ENCODE data around the gene AP2A1.
A peak's percentile ranks its signal among the peaks of the same experiment; 100 is the strongest.

Gene AP2A1

GRCh38 chr19:49838885-49839588 is 72.2 kb downstream of the AP2A1 start:
- Mint-ChIP-seq H3K27me3 (ENCODE audit: low read depth, poor library complexity) (peaks cover 8% of the 10 kb centered on the region), H3K9me3 (no peaks in the 10 kb centered on the region), H3K4me1 (peaks cover 20% of the 10 kb centered on the region), H3K36me3 (ENCODE audit: low read depth) (peaks cover 53% of the 10 kb centered on the region), H3K27ac (peak overlapping the region; percentile 59), H3K4me3 (no peak overlapping the region)
- TF ChIP-seq CTCF (IDR thresholded peaks at IDR 0.05) = no peak
- DNase-seq = no peak

- Mint-ChIP-seq H3K36me3 (ENCODE audit: low read depth) (peaks cover 53% of the 10 kb centered on the region), H3K4me3 (no peak overlapping the region), H3K27ac (no peak overlapping the region), H3K4me1 (peaks cover 17% of the 10 kb centered on the region), H3K27me3 (ENCODE audit: low read depth, poor library complexity) (peaks cover 8% of the 10 kb centered on the region), H3K9me3 (no peaks in the 10 kb centered on the region)
- no peak for TF ChIP-seq CTCF (IDR thresholded peaks at IDR 0.05)
- DNase-seq = no peak
Observed at GRCh38 chr19:49839713-49840112, 72.9 kb downstream of the AP2A1 start.

- peaks cover 8% of the 10 kb centered on the region for H3K27me3 Mint-ChIP-seq (ENCODE audit: low read depth, poor library complexity)
- H3K4me1 Mint-ChIP-seq = peaks cover 12% of the 10 kb centered on the region
- peaks cover 47% of the 10 kb centered on the region for H3K36me3 Mint-ChIP-seq (ENCODE audit: low read depth)
- no peak for DNase-seq
- H3K4me3 Mint-ChIP-seq = no peak overlapping the region
- no peak for TF ChIP-seq CTCF (IDR thresholded peaks at IDR 0.05)
- H3K9me3 Mint-ChIP-seq = no peaks in the 10 kb centered on the region
- H3K27ac Mint-ChIP-seq = peak overlapping the region; percentile 98
Observed at GRCh38 chr19:49840321-49840720, 73.5 kb downstream of the AP2A1 start.

- no peak overlapping the region for H3K4me3 Mint-ChIP-seq
- peak overlapping the region; percentile 98 for H3K27ac Mint-ChIP-seq
- H3K4me1 Mint-ChIP-seq = peaks cover 12% of the 10 kb centered on the region
- peaks cover 8% of the 10 kb centered on the region for H3K27me3 Mint-ChIP-seq (ENCODE audit: low read depth, poor library complexity)
- peaks cover 47% of the 10 kb centered on the region for H3K36me3 Mint-ChIP-seq (ENCODE audit: low read depth)
- no peak for DNase-seq
- no peak for TF ChIP-seq CTCF (IDR thresholded peaks at IDR 0.05)
- no peaks in the 10 kb centered on the region for H3K9me3 Mint-ChIP-seq
Observed at GRCh38 chr19:49840736-49841249, 74.0 kb downstream of the AP2A1 start.

GRCh38 chr19:49843265-49843664 is 76.5 kb downstream of the AP2A1 start:
- Mint-ChIP-seq H3K27ac (no peak overlapping the region), H3K36me3 (ENCODE audit: low read depth) (peaks cover 46% of the 10 kb centered on the region), H3K4me1 (peaks cover 7% of the 10 kb centered on the region), H3K9me3 (peaks cover 7% of the 10 kb centered on the region), H3K27me3 (ENCODE audit: low read depth, poor library complexity) (no peaks in the 10 kb centered on the region), H3K4me3 (no peak overlapping the region)
- no peak for DNase-seq
- TF ChIP-seq CTCF (IDR thresholded peaks at IDR 0.05) = no peak

Data from nephron progenitor cell (in vitro differentiated cells).